A204.1 (cell line): ENCODE results near the gene CPNE5.

Source experiments
- FAIRE-seq: peaks from 2 replicates; lab custom pipeline; 2012; peaks lifted over from hg19 to GRCh38; lab: Jason Lieb, UNC

The CPNE5 gene

DNA sequence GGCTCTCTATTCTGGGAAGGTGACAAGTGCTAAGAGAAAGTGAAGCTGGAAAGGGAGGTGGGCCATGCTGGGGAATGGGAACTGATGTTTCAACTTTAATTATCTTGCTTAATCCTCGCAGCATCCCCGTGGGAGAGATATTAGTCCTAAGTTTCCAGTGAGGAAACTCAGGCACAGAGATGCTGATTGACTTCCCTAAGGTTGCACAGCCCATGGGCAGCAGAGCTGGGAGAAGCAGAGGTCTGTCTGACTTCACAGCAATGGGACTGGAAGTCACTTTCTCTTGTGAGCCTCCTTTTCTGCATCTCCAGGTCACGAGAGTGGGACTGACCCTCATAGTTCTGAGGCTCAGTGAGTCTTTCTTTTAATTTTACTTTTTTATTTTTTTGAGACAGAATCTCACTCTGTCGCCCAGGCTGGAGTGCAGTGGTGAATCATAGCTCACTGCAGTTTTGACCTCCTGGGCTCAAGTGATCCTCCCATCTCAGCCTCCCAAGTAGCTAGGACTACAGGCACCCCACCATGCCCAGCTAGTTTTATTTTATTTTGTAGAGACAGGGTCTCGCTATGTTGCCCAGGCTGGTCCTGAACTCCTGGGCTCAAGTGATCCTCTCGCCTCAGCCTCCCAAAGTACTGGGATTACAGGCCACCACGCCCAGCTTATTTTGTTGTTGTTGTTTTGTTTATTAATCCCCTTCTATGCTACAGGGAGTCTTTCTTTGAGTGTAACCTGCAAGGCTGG lies 139.0 kb downstream of the CPNE5 start:
- FAIRE-seq: no peak

DNA sequence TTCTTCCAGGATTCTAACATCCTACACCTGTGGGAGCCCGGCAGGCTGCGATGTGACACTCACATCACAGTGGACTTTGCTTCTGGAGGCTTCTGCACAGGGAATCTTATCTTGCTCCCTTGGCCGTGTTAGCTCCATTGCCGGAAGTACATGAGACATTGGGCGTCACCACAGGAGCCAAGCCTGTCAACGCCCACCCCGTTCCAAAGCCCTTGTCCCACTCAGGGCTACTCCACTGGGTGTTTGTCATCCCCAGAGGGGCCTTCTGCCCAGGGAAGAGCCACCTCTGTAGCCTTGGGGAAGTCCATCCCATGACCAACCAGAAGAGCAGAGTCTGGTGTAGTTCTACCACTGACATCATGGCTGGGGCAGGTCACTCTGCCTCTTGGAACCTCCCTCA lies 139.9 kb downstream of the CPNE5 start:
- FAIRE-seq: no peak

GRCh38 chr6:36698871-36699271 lies 140.4 kb downstream of the CPNE5 start:
- FAIRE-seq: no peak

DNA sequence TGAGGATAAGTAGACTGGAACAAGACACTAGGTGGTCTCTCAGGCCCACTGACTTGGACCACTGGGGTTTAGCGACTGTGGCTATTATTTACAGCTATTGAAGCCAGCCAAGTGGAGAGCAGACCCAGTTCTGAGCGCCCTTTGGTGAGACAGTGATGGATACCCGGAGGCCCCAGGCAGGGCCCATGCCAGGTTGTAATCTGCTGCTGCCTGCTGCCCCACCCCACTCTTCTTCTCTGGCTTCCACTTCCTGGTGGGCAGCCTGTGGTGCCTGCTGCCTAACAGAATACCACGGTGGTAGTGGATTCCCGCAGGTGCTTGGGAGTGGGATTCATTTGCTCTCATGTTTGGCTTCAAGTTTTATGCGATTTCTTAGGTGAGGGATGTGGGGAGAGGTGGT lies 141.0 kb downstream of the CPNE5 start:
- FAIRE-seq: no peak

DNA sequence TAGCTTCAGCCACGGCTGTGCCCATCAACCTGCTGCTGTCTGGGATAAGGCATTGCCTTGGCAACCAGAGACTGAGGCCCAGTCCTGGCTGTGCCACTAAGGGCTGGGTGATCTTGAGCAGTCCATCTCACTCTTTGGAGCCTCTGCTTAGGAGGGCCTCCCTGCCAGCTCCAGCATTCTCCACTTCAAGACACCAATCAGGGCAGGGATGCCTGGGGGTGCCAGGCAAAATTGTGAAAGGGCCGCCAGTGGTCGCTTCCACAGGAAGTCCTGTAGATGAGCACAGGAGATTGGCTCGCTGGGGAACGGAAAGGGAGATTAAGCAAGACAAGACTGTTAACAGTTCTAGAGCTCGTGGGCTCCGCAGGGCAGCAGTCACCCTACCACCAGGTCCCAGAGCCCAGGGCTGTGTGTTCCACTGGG lies 141.8 kb downstream of the CPNE5 start, which contains the start of gene RAB44:
Gene RAB44 (plus strand): TSS at position 346 of the 423 bp plus-strand sequence. CDS start 6,410 bp downstream, outside the sequence.
- FAIRE-seq: no peak

DNA sequence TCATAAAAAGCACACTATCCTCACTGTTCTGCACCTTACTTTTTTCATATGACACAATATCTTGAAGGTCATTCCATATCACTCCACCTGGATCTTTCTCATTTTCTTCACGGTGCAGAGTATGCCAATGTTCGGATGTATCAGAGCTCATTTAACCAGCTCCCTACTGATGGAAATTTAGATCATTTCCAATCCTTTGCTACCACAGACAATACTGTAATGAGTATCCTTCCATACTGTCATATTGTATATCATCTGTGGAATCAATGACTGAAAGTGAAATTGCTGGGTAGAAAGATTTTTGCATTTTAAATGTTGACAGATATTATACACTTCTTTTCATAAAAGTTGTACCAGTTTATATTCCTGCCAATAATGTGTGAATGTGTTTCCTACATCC lies 143.8 kb downstream of the CPNE5 start:
- FAIRE-seq: no peak

DNA sequence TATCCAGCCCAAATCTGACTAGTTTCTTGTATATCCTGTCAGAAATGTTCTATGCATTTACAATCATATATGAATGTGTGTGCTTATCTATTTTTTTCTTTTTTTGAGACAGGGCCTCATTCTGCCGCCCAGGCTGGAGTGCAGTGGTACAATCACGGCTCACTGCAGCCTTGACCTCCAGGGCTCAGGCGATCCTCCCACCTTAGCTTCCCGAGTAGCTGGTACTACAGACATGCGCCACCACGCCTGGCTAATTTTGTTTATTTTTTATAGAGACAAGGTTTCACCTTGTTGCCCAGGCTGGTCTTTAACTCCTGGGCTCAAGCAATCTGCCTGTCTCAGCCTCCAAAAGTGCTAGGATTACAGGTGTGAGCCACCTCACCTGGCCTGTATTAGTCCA lies 144.6 kb downstream of the CPNE5 start:
- FAIRE-seq: no peak

GRCh38 chr6:36692861-36693702 lies 146.2 kb downstream of the CPNE5 start:
- no peak for FAIRE-seq

DNA sequence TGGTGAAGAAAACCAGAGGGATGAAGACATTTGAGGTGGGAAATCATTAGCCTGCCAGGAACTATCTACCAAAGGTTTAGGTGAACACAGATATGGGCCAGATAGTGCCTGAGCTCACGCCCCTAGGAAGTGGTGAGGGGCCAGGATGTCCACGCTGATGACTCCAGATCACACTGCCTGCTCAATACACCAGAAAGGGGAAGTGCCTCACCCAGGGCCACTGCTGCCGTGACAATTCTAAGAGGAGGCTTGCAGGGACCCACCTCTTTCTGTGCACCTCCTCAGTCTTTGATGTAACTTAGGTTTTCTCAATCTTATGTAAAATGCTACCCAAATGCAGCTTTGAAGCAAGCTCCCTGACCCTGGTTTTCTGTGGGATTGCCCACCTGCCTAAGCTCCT lies 147.0 kb downstream of the CPNE5 start:
- no peak for FAIRE-seq

DNA sequence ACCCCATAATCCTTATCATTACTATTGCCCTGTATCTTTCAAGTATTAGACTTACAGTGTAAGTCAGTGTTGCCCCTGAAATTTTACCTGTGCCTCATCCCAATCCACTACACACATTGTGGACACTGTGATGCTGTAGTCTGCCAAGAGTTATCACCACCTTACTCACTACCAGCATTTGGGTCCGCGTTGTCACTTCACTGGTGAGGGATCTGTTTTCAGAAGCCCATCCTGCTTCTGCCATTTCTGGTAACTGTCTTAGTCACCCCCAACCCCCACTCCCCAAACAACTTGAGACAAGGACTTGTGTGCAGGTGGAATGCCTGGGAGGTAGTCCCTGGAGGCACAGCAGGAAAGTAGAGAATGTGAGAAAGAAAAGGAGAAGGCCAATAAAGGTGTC lies 147.6 kb downstream of the CPNE5 start:
- FAIRE-seq: no peak

DNA sequence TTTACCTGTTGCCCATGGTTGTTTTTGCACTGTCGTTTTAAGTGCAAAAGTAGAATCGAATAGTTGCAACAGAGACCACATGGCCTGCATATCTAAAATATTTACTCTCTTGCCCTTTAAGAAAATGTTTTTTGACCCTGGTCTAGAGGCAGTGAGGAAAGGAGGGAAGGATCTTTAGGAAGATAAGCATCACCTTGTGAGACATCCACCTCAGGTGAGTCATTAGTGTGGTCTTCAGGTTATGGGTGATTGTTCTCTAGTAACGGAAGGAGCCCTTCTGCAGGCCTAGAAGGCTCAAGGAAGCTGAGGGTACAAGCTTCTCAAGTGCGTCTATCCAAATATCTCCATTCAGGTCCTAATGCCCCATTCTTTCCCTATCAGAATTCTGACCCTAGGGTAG lies 148.2 kb downstream of the CPNE5 start:
- no peak for FAIRE-seq
